Measurements from ENCODE around the gene CRYBB3.

DNA sequence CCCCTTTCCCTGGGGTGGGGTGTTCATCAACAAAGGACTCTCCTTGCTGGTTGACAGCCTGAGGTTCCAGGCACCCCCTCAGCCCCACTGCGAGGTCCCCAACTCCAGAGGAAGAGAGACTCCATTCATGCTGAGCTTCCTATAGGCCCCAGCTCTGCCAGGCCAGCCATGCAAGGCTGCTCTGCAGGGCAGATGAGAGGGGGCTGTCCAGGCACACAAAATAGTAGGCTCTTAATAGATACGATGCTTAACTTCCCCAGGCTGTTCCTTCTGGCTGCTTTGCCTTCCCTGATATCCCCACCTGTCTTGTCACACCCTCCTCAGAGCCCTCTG, 45.0 kb upstream of the CRYBB3 start:
- TF ChIP-seq POLR2AphosphoS5 (IDR thresholded peaks at IDR 0.05), result no peak
- no peak for TF ChIP-seq CTCF (IDR thresholded peaks at IDR 0.05 in 8 of 11, conservative IDR thresholded peaks at IDR 0.05 in 3 of 11)
- TF ChIP-seq POLR2A (IDR thresholded peaks at IDR 0.05), result no peak

Data from spleen (tissue), 7 donors.